ENCODE results near the gene YOD1.

Gene YOD1

DNA sequence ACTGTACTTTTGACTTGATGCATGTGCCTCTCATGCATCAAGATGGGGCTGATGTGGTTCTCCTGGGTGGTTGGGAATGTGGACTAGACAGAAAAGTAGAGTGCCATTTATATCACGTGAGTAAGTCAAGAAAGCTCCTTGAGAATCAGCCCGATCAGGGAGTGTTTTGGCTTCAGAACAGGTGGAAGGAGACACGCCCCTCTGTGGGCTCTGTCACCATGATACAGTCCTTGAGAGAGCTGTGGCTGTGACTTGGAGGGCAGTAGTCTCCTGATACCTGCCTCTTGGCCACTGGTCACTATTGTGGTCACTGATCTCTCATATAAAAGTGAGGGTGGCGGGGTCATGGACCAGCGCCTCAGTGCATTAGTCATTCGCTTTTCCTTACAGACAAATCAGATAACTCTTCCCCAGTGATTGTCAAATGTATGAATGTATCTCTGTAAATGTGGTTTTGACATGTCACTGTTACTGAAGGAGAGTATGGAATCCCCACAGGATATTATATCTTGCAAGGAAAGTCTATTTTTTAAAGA is 28.8 kb upstream of the YOD1 start:
- Mint-ChIP-seq H3K4me3 (no peak overlapping the region), H3K27ac (no peak overlapping the region), H3K27me3 (peaks cover 15% of the 10 kb centered on the region), H3K9me3 (no peaks in the 10 kb centered on the region), H3K4me1 (peaks cover 8% of the 10 kb centered on the region), H3K36me3 (no peaks in the 10 kb centered on the region)
- DNase-seq: no peak
- CTCF ChIA-PET: interaction anchor here (0.6 to 4.5 kb wide), 11 partner anchors 9 to 452 kb away, joined by 3 to 25 read pairs (median 4); partner anchors contain the start of gene CD55

GRCh38 chr1:207078578-207079132 is 27.6 kb upstream of the YOD1 start:
- Mint-ChIP-seq H3K27me3 (peaks cover 16% of the 10 kb centered on the region), H3K4me1 (peaks cover 3% of the 10 kb centered on the region), H3K9me3 (no peaks in the 10 kb centered on the region), H3K4me3 (no peak overlapping the region), H3K36me3 (no peaks in the 10 kb centered on the region), H3K27ac (no peak overlapping the region)
- DNase-seq: no peak
- CTCF ChIA-PET: interaction anchor here (0.9 to 4.5 kb wide), 8 partner anchors 8 to 326 kb away, joined by 3 to 25 read pairs (median 4); partner anchors contain the start of gene C4BPB

DNA sequence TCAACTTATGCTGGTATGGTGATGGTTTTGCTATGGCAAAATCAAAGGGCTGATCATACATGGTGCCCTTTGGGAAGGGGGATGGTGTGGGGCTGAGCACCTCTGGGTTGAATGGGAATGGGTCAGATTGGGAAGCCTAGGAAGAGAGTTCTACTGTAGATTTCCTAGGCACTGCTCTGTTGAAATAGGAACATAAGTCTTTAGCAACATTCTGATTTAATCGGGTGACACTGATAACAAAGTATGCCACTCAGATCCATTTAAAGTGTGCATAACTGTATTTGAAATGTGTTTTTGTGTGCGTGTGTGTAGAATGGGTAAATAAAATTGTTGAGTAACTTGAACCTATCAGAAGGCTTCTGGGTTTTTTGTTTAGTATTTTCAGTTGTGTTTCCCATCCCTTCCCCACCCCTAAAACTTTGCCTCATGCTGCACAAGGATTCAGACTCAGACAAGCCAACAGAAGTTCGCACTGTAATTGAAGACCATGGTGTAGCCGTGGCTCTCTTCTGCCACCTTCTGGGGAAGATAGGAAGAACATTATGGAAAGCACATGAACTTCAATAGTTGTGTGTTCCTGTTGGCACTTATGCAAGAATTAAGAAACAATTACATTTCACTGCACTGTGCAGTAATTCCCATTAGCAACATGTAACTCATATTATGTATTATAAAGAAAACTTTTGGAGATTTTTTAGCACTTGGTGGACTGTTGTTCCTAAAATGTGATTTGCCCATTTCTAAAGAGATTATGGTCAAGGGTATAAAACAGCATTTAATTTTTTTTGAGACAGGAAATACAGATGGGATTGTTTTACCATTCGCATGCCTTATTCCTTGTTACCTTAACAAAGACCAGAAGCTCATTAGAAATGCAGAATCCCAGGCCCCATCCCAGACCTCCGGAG is 26.7 kb upstream of the YOD1 start:
- Mint-ChIP-seq H3K4me3 (no peak overlapping the region), H3K36me3 (peaks cover 2% of the 10 kb centered on the region), H3K9me3 (no peaks in the 10 kb centered on the region), H3K27ac (no peak overlapping the region), H3K4me1 (peaks cover 5% of the 10 kb centered on the region), H3K27me3 (peaks cover 15% of the 10 kb centered on the region)
- peak; percentile 78 for DNase-seq
- CTCF ChIA-PET: interaction anchor here (0.6 to 4.5 kb wide), 9 partner anchors 11 to 327 kb away, joined by 3 to 25 read pairs (median 5); partner anchors contain the start of genes C4BPB and PFKFB2

GRCh38 chr1:207077012-207077411 is 26.0 kb upstream of the YOD1 start:
- peaks cover 2% of the 10 kb centered on the region for H3K36me3 Mint-ChIP-seq
- no peak for DNase-seq
- H3K4me1 Mint-ChIP-seq: peaks cover 12% of the 10 kb centered on the region
- no peaks in the 10 kb centered on the region for H3K9me3 Mint-ChIP-seq
- CTCF ChIA-PET: interaction anchor here (0.6 to 2.6 kb wide), 8 partner anchors 17 to 168 kb away, joined by 3 to 12 read pairs (median 4); partner anchors contain the start of gene PFKFB2
- H3K4me3 Mint-ChIP-seq: no peak overlapping the region
- H3K27ac Mint-ChIP-seq: no peak overlapping the region
- H3K27me3 Mint-ChIP-seq: peaks cover 18% of the 10 kb centered on the region

DNA sequence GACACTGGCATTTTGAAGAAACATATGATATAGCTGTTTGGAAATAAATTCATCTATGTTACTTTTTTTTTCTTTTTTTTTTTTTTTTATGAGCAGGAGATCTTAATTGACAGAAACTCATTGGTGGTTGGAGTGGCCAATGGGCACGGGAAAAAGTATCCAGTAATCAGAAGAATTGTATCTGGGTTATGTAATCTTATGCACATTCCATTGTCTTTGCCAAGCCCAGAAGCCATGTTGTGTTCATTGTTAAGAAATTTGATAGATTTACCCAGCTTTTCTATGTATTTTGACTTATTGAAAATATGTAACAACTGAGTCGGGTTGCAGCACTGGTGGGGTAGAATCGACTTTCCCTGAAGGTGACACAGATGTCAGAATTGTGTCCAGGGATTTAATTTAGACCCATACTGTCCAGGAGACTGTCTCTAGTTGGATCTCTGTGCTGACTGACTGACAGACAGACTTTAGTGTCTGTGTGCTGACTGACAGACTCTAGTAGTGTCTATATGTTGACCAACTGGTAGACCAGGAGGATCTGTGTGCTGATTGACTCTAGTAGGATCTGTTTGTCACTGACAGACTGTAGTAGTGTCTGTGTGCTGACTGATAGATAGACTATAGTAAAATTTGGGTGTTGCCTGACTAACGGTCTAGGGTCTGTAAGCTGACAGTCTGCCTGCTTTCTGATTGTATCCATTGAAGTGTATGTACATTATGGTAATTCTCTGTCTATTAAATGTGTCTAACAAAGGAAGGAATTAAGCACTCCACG is 25.4 kb upstream of the YOD1 start:
- no peak for DNase-seq
- H3K9me3 Mint-ChIP-seq: no peaks in the 10 kb centered on the region
- H3K4me3 Mint-ChIP-seq: no peak overlapping the region
- peaks cover 18% of the 10 kb centered on the region for H3K4me1 Mint-ChIP-seq
- H3K27ac Mint-ChIP-seq: no peak overlapping the region
- CTCF ChIA-PET: interaction anchor here (0.8 to 2.6 kb wide), 9 partner anchors 8 to 141 kb away, joined by 3 to 14 read pairs (median 4); partner anchors contain the start of gene PFKFB2
- H3K27me3 Mint-ChIP-seq: peaks cover 18% of the 10 kb centered on the region
- H3K36me3 Mint-ChIP-seq: peaks cover 2% of the 10 kb centered on the region

- Mint-ChIP-seq H3K4me3 (no peak overlapping the region), H3K36me3 (peaks cover 5% of the 10 kb centered on the region), H3K4me1 (peaks cover 40% of the 10 kb centered on the region), H3K27me3 (peaks cover 12% of the 10 kb centered on the region), H3K9me3 (no peaks in the 10 kb centered on the region), H3K27ac (no peak overlapping the region)
- CTCF ChIA-PET: interaction anchor here (1.1 to 2.6 kb wide), 5 partner anchors 10 to 331 kb away, joined by 3 to 14 read pairs (median 6); no protein-coding TSS in a partner anchor
- no peak for DNase-seq
Measured at GRCh38 chr1:207073906-207074820, 23.2 kb upstream of the YOD1 start.

- Mint-ChIP-seq H3K9me3 (no peaks in the 10 kb centered on the region), H3K4me1 (peaks cover 46% of the 10 kb centered on the region), H3K27ac (no peak overlapping the region), H3K36me3 (peaks cover 8% of the 10 kb centered on the region), H3K4me3 (no peak overlapping the region), H3K27me3 (peaks cover 12% of the 10 kb centered on the region)
- CTCF ChIA-PET: interaction anchor here (0.6 to 2.1 kb wide), 3 partner anchors 12 to 26 kb away, joined by 3 to 8 read pairs (median 6); no protein-coding TSS in a partner anchor
- DNase-seq: no peak
Measured at GRCh38 chr1:207072233-207072632, 21.2 kb upstream of the YOD1 start.

DNA sequence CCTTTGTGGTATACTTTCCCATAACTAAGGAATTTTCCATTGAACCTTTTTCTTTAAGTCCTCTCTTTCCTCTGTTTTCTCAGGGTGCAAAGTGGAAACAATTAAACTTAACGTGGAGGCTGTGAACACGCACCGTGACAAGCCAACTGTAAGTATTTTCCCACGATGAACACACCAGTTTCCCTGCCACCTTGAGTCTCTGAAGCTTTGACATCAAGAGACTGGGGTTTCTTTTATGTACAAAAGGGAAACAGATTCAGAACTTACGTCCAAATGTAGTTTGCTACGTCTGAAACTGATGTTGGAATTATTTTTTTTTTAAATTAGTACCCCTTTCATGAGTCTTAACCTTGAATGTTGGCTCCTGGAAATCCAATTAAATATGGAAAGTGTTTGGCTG is 20.4 kb upstream of the YOD1 start:
- peaks cover 12% of the 10 kb centered on the region for H3K27me3 Mint-ChIP-seq
- peak overlapping the region; percentile 81 for H3K27ac Mint-ChIP-seq
- DNase-seq: no peak
- peaks cover 46% of the 10 kb centered on the region for H3K4me1 Mint-ChIP-seq
- no peak overlapping the region for H3K4me3 Mint-ChIP-seq
- CTCF ChIA-PET: interaction anchor here (0.7 to 4.5 kb wide), 6 partner anchors 9 to 25 kb away, joined by 3 to 17 read pairs (median 9); partner anchors contain the start of genes PFKFB2 and YOD1
- H3K9me3 Mint-ChIP-seq: no peaks in the 10 kb centered on the region
- H3K36me3 Mint-ChIP-seq: peaks cover 8% of the 10 kb centered on the region

DNA sequence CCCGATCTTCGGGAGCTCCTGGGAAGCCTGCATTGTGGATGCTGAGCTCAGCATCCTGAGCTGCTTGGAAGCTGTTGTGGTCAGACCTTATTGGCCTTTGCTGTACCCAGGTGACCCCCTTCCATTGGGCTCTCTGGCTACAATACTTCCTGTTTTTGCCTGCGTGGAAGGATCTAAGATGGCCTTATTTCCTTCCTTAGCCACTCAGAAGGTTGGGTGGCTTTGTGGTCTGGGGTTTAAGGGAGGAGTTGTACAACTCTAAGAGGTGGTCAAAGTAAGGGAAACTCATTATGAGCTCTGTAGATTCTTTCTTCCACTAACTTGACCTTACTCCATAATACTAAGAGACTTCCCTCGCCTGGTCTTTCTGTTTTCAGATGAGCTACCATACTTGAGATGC is 19.8 kb upstream of the YOD1 start:
- Mint-ChIP-seq H3K27ac (peak overlapping the region; percentile 81), H3K4me3 (peak overlapping the region; percentile 4), H3K36me3 (peaks cover 8% of the 10 kb centered on the region)

GRCh38 chr1:207069858-207070506 is 19.0 kb upstream of the YOD1 start:
- DNase-seq: no peak
- Mint-ChIP-seq H3K27ac (peak overlapping the region; percentile 78), H3K4me1 (peaks cover 46% of the 10 kb centered on the region), H3K9me3 (no peaks in the 10 kb centered on the region), H3K36me3 (peaks cover 8% of the 10 kb centered on the region), H3K27me3 (peaks cover 12% of the 10 kb centered on the region), H3K4me3 (no peak overlapping the region)
- CTCF ChIA-PET: interaction anchor here (0.7 to 4.5 kb wide), 4 partner anchors 9 to 20 kb away, joined by 3 to 17 read pairs (median 10); partner anchors contain the start of gene YOD1

More for the DNA sequence above, 19.8 kb upstream of the YOD1 start:
- DNase-seq: peak; percentile 48
- CTCF ChIA-PET: interaction anchor here (0.7 to 4.5 kb wide), 7 partner anchors 10 to 24 kb away, joined by 3 to 17 read pairs (median 8); partner anchors contain the start of genes PFKFB2 and YOD1
- Mint-ChIP-seq H3K9me3 (no peaks in the 10 kb centered on the region), H3K27me3 (peaks cover 12% of the 10 kb centered on the region), H3K4me1 (peaks cover 46% of the 10 kb centered on the region)

DNA sequence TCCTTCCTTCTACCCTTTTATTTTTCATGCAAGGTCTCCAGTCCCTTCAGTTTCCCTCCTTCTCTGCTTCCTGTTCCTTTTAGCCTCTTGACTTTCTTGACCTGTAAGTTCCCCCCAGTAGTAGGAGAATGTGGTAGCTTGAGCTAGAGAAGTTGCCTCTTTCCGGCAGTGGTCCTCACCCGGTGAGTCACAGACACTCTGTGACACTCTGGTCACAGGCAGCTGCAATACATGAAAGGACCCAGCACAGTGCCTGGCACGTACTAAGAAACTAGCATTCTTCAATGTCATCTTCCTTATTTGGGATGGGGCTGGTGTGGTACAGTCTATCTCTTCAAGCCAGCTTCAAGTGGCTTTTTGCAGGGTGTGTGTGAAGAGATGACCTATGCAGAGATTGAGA is 18.1 kb upstream of the YOD1 start:
- H3K4me3 Mint-ChIP-seq: no peak overlapping the region
- no peaks in the 10 kb centered on the region for H3K9me3 Mint-ChIP-seq
- peaks cover 46% of the 10 kb centered on the region for H3K4me1 Mint-ChIP-seq
- H3K27me3 Mint-ChIP-seq: peaks cover 6% of the 10 kb centered on the region
- peaks cover 8% of the 10 kb centered on the region for H3K36me3 Mint-ChIP-seq
- CTCF ChIA-PET: interaction anchor here (1.5 to 4.5 kb wide), 2 partner anchors 15 to 19 kb away, joined by 7 to 17 read pairs; partner anchors contain the start of gene YOD1
- H3K27ac Mint-ChIP-seq: peak overlapping the region; percentile 19
- DNase-seq: no peak

DNA sequence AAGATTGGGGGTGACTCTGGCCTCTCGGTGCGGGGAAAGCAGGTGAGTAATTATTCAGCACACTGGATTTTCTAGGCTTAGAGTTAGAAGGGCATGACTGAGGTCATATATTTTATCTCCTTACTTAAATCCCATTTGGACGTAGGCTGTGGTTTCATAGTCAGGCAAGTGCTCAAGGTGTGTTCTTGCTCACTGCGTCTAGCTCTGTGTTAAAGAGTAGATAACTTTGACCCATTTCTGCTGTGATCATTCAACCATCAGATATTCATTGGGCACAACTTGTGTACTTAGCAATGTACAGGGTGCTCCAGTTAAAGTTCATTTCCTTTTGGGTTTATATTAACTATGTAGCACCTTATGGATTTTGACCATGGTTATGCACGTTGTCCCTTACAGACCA is 16.7 kb upstream of the YOD1 start:
- no peaks in the 10 kb centered on the region for H3K9me3 Mint-ChIP-seq
- peaks cover 6% of the 10 kb centered on the region for H3K36me3 Mint-ChIP-seq
- H3K4me1 Mint-ChIP-seq: peaks cover 44% of the 10 kb centered on the region
- H3K4me3 Mint-ChIP-seq: no peak overlapping the region
- CTCF ChIA-PET: interaction anchor here (4.5 kb wide), 1 partner anchor 17 kb away, joined by 17 read pairs; the partner anchor contains the start of gene YOD1
- no peak overlapping the region for H3K27ac Mint-ChIP-seq
- peaks cover 2% of the 10 kb centered on the region for H3K27me3 Mint-ChIP-seq
- DNase-seq: no peak
